ENCODE data around the gene COP1.

The COP1 gene

GRCh38 chr1:176051402-176051801, 155.7 kb downstream of the COP1 start:
- no peak for TF ChIP-seq CTCF (IDR thresholded peaks at IDR 0.05; ENCODE audit: low read depth, low read length)
- DNase-seq (ENCODE audit: extremely low read depth, low read depth): no peak

GRCh38 chr1:176049582-176049981, 157.5 kb downstream of the COP1 start:
- TF ChIP-seq CTCF (IDR thresholded peaks at IDR 0.05; ENCODE audit: low read depth, low read length): no peak
- no peak for DNase-seq (ENCODE audit: extremely low read depth, low read depth)

- no peak for DNase-seq (ENCODE audit: extremely low read depth, low read depth)
- TF ChIP-seq CTCF (IDR thresholded peaks at IDR 0.05; ENCODE audit: low read depth, low read length): no peak
These were observed 160.2 kb downstream of the COP1 start for GRCh38 chr1:176046926-176047325.

- no peak for TF ChIP-seq CTCF (IDR thresholded peaks at IDR 0.05; ENCODE audit: low read depth, low read length)
- no peak for DNase-seq (ENCODE audit: extremely low read depth, low read depth)
These were observed 163.5 kb downstream of the COP1 start for GRCh38 chr1:176043537-176043936.

- DNase-seq (ENCODE audit: extremely low read depth, low read depth): peak; percentile 5
- TF ChIP-seq CTCF (IDR thresholded peaks at IDR 0.05; ENCODE audit: low read depth, low read length): no peak
These were observed 173.2 kb downstream of the COP1 start for GRCh38 chr1:176033881-176034280.

GRCh38 chr1:176033474-176033873, 173.6 kb downstream of the COP1 start:
- no peak for TF ChIP-seq CTCF (IDR thresholded peaks at IDR 0.05; ENCODE audit: low read depth, low read length)
- no peak for DNase-seq (ENCODE audit: extremely low read depth, low read depth)

- no peak for TF ChIP-seq CTCF (IDR thresholded peaks at IDR 0.05; ENCODE audit: low read depth, low read length)
- DNase-seq (ENCODE audit: extremely low read depth, low read depth): no peak
These were observed 174.9 kb downstream of the COP1 start for GRCh38 chr1:176032040-176032645.

Measured in AG09319 (cell line).